ENCODE measurements around the gene LIMS1.
"Not testable (repeated sequence)": the region's sequence is repeated elsewhere in the genome, so short reads cannot be mapped to it uniquely, and the experiment has no call there.

The LIMS1 gene

GRCh38 chr2:108533832-108534583 is at the start of gene LIMS1:
Gene LIMS1 (plus strand): TSS chr2:108534470. CDS start chr2:108534563, 93 bp downstream.
- Histone ChIP-seq H3K27me3 (ENCODE audit: control insufficient read depth in 1 of 2, insufficient read depth in 2 of 2, low read length in 2 of 2) (no peaks in the 10 kb centered on the region), H3K27ac (ENCODE audit: low read length) (peak within 1 kb of the TSS; percentile 75), H3K4me3 (ENCODE audit: low read length in 2 of 2) (peak within 1 kb of the TSS; percentile 84 to 88), H3K4me1 (ENCODE audit: control insufficient read depth, insufficient read depth, low read length) (peaks cover 9% of the 10 kb centered on the region), H3K9ac (ENCODE audit: low read length in 2 of 2) (peak within 1 kb of the TSS; percentile 74 to 86), H3K9me3 (ENCODE audit: control insufficient read depth in 2 of 2, low read length in 2 of 2) (no peaks in the 10 kb centered on the region), H3K36me3 (ENCODE audit: control insufficient read depth in 2 of 2, insufficient read depth in 2 of 2, low read length in 2 of 2) (no peaks in the 10 kb centered on the region)

- H3K27ac ChIP-seq (ENCODE audit: low read length): no peak overlapping the region
- H3K9me3 ChIP-seq (ENCODE audit: control insufficient read depth in 2 of 2, low read length in 2 of 2): no peaks in the 10 kb centered on the region
- H3K9ac ChIP-seq (ENCODE audit: low read length in 2 of 2): no peak overlapping the region
- peaks cover 15 to 19% of the 10 kb centered on the region in 2 donors for H3K36me3 ChIP-seq (ENCODE audit: control insufficient read depth in 2 of 2, insufficient read depth in 2 of 2, low read length in 2 of 2)
- H3K4me1 ChIP-seq (ENCODE audit: control insufficient read depth, insufficient read depth, low read length): no peaks in the 10 kb centered on the region
- no peak overlapping the region for H3K4me3 ChIP-seq (ENCODE audit: low read length in 2 of 2)
- no peaks in the 10 kb centered on the region for H3K27me3 ChIP-seq (ENCODE audit: control insufficient read depth in 1 of 2, insufficient read depth in 2 of 2, low read length in 2 of 2)
Observed at GRCh38 chr2:108485253-108485652, 49.0 kb upstream of the LIMS1 start.

GRCh38 chr2:108490506-108491122 is 43.7 kb upstream of the LIMS1 start:
- Histone ChIP-seq H3K9me3 (ENCODE audit: control insufficient read depth in 2 of 2, low read length in 2 of 2) (no peaks in the 10 kb centered on the region), H3K27ac (ENCODE audit: low read length) (no peak overlapping the region), H3K9ac (ENCODE audit: low read length in 2 of 2) (no peak overlapping the region), H3K4me1 (ENCODE audit: control insufficient read depth, insufficient read depth, low read length) (no peaks in the 10 kb centered on the region), H3K27me3 (ENCODE audit: control insufficient read depth in 1 of 2, insufficient read depth in 2 of 2, low read length in 2 of 2) (no peaks in the 10 kb centered on the region), H3K36me3 (ENCODE audit: control insufficient read depth in 2 of 2, insufficient read depth in 2 of 2, low read length in 2 of 2) (peaks cover 8 to 10% of the 10 kb centered on the region in 2 donors), H3K4me3 (ENCODE audit: low read length in 2 of 2) (no peak overlapping the region)

GRCh38 chr2:108491848-108492247 is 42.4 kb upstream of the LIMS1 start:
- Histone ChIP-seq H3K9ac (ENCODE audit: low read length in 2 of 2) (no peak overlapping the region), H3K27ac (ENCODE audit: low read length) (no peak overlapping the region), H3K36me3 (ENCODE audit: control insufficient read depth in 2 of 2, insufficient read depth in 2 of 2, low read length in 2 of 2) (peaks cover 2 to 8% of the 10 kb centered on the region in 2 donors), H3K27me3 (ENCODE audit: control insufficient read depth in 1 of 2, insufficient read depth in 2 of 2, low read length in 2 of 2) (no peaks in the 10 kb centered on the region), H3K4me1 (ENCODE audit: control insufficient read depth, insufficient read depth, low read length) (no peaks in the 10 kb centered on the region), H3K4me3 (ENCODE audit: low read length in 2 of 2) (no peak overlapping the region), H3K9me3 (ENCODE audit: control insufficient read depth in 2 of 2, low read length in 2 of 2) (no peaks in the 10 kb centered on the region)

GRCh38 chr2:108492364-108492763 is 41.9 kb upstream of the LIMS1 start:
- Histone ChIP-seq H3K36me3 (ENCODE audit: control insufficient read depth in 2 of 2, insufficient read depth in 2 of 2, low read length in 2 of 2) (peaks cover 2 to 8% of the 10 kb centered on the region in 2 donors), H3K27ac (ENCODE audit: low read length) (no peak overlapping the region), H3K9me3 (ENCODE audit: control insufficient read depth in 2 of 2, low read length in 2 of 2) (no peaks in the 10 kb centered on the region), H3K27me3 (ENCODE audit: control insufficient read depth in 1 of 2, insufficient read depth in 2 of 2, low read length in 2 of 2) (no peaks in the 10 kb centered on the region), H3K4me1 (ENCODE audit: control insufficient read depth, insufficient read depth, low read length) (no peaks in the 10 kb centered on the region), H3K9ac (ENCODE audit: low read length in 2 of 2) (no peak overlapping the region), H3K4me3 (ENCODE audit: low read length in 2 of 2) (no peak overlapping the region)

- H3K9me3 ChIP-seq (ENCODE audit: control insufficient read depth in 2 of 2, low read length in 2 of 2); H3K4me3 ChIP-seq (ENCODE audit: low read length in 2 of 2); H3K27ac ChIP-seq (ENCODE audit: low read length); H3K36me3 ChIP-seq (ENCODE audit: control insufficient read depth in 2 of 2, insufficient read depth in 2 of 2, low read length in 2 of 2); H3K27me3 ChIP-seq (ENCODE audit: control insufficient read depth in 1 of 2, insufficient read depth in 2 of 2, low read length in 2 of 2); H3K9ac ChIP-seq (ENCODE audit: low read length in 2 of 2); H3K4me1 ChIP-seq (ENCODE audit: control insufficient read depth, insufficient read depth, low read length): not testable (repeated sequence)
Observed at GRCh38 chr2:108496167-108496566, 38.1 kb upstream of the LIMS1 start.

- H3K36me3 ChIP-seq (ENCODE audit: control insufficient read depth in 2 of 2, insufficient read depth in 2 of 2, low read length in 2 of 2); H3K9ac ChIP-seq (ENCODE audit: low read length in 2 of 2); H3K27me3 ChIP-seq (ENCODE audit: control insufficient read depth in 1 of 2, insufficient read depth in 2 of 2, low read length in 2 of 2); H3K27ac ChIP-seq (ENCODE audit: low read length); H3K9me3 ChIP-seq (ENCODE audit: control insufficient read depth in 2 of 2, low read length in 2 of 2); H3K4me3 ChIP-seq (ENCODE audit: low read length in 2 of 2); H3K4me1 ChIP-seq (ENCODE audit: control insufficient read depth, insufficient read depth, low read length): not testable (repeated sequence)
Observed at GRCh38 chr2:108507620-108508019, 26.6 kb upstream of the LIMS1 start.

GRCh38 chr2:108512431-108512830 is 21.8 kb upstream of the LIMS1 start:
- H3K9me3 ChIP-seq (ENCODE audit: control insufficient read depth in 2 of 2, low read length in 2 of 2); H3K4me1 ChIP-seq (ENCODE audit: control insufficient read depth, insufficient read depth, low read length); H3K9ac ChIP-seq (ENCODE audit: low read length in 2 of 2); H3K27ac ChIP-seq (ENCODE audit: low read length); H3K4me3 ChIP-seq (ENCODE audit: low read length in 2 of 2); H3K27me3 ChIP-seq (ENCODE audit: control insufficient read depth in 1 of 2, insufficient read depth in 2 of 2, low read length in 2 of 2); H3K36me3 ChIP-seq (ENCODE audit: control insufficient read depth in 2 of 2, insufficient read depth in 2 of 2, low read length in 2 of 2): not testable (repeated sequence)

GRCh38 chr2:108514478-108514877 is 19.8 kb upstream of the LIMS1 start:
- not testable (repeated sequence) for H3K9me3 ChIP-seq (ENCODE audit: control insufficient read depth in 2 of 2, low read length in 2 of 2); H3K4me3 ChIP-seq (ENCODE audit: low read length in 2 of 2); H3K9ac ChIP-seq (ENCODE audit: low read length in 2 of 2); H3K27me3 ChIP-seq (ENCODE audit: control insufficient read depth in 1 of 2, insufficient read depth in 2 of 2, low read length in 2 of 2); H3K27ac ChIP-seq (ENCODE audit: low read length); H3K36me3 ChIP-seq (ENCODE audit: control insufficient read depth in 2 of 2, insufficient read depth in 2 of 2, low read length in 2 of 2); H3K4me1 ChIP-seq (ENCODE audit: control insufficient read depth, insufficient read depth, low read length)

GRCh38 chr2:108524688-108525087 is 9.6 kb upstream of the LIMS1 start:
- not testable (repeated sequence) for H3K4me1 ChIP-seq (ENCODE audit: control insufficient read depth, insufficient read depth, low read length); H3K27me3 ChIP-seq (ENCODE audit: control insufficient read depth in 1 of 2, insufficient read depth in 2 of 2, low read length in 2 of 2); H3K27ac ChIP-seq (ENCODE audit: low read length); H3K36me3 ChIP-seq (ENCODE audit: control insufficient read depth in 2 of 2, insufficient read depth in 2 of 2, low read length in 2 of 2); H3K4me3 ChIP-seq (ENCODE audit: low read length in 2 of 2); H3K9ac ChIP-seq (ENCODE audit: low read length in 2 of 2); H3K9me3 ChIP-seq (ENCODE audit: control insufficient read depth in 2 of 2, low read length in 2 of 2)

- H3K4me1 ChIP-seq (ENCODE audit: control insufficient read depth, insufficient read depth, low read length); H3K27ac ChIP-seq (ENCODE audit: low read length); H3K9ac ChIP-seq (ENCODE audit: low read length in 2 of 2): not testable (repeated sequence)
Observed at GRCh38 chr2:108525258-108525657, 9.0 kb upstream of the LIMS1 start.

More at GRCh38 chr2:108525258-108525657, 9.0 kb upstream of the LIMS1 start:
- not testable (repeated sequence) for H3K4me3 ChIP-seq (ENCODE audit: low read length in 2 of 2); H3K36me3 ChIP-seq (ENCODE audit: control insufficient read depth in 2 of 2, insufficient read depth in 2 of 2, low read length in 2 of 2); H3K9me3 ChIP-seq (ENCODE audit: control insufficient read depth in 2 of 2, low read length in 2 of 2); H3K27me3 ChIP-seq (ENCODE audit: control insufficient read depth in 1 of 2, insufficient read depth in 2 of 2, low read length in 2 of 2)
